Measurements from ENCODE around the gene NANS. TPM values are rescaled to one million over a fixed set of nuclear protein-coding genes. Genes with fewer than 3 reads are reported as not detected.
"Not testable (repeated sequence)": the region's sequence is repeated elsewhere in the genome, so short reads cannot be mapped to it uniquely, and the experiment has no call there.

NANS gene
- total RNA-seq, 1 donor from 2014 or later: 33.4 TPM

GRCh38 chr9:98069551-98069950 is 13.0 kb downstream of the NANS start:
- intact Hi-C loops (cut with DNase I): no loop called here
- no peak for ATAC-seq (ENCODE audit: poor library complexity)
- DNase-seq: no peak

- ATAC-seq (ENCODE audit: poor library complexity) (no peak), DNase-seq (no peak)
- intact Hi-C loops (cut with DNase I): no loop called here
Observed at GRCh38 chr9:98070704-98071103, 14.2 kb downstream of the NANS start.

- DNase-seq (no peak), ATAC-seq (ENCODE audit: poor library complexity) (no peak)
- intact Hi-C loops (cut with DNase I): no loop called here
Observed at GRCh38 chr9:98071737-98072136, 15.2 kb downstream of the NANS start.

- peak; percentile 60 for DNase-seq
- intact Hi-C loops (cut with DNase I): no loop called here
- ATAC-seq (ENCODE audit: poor library complexity): peak; percentile 70
Observed at GRCh38 chr9:98074115-98074990, 17.8 kb downstream of the NANS start.

- DNase-seq: no peak
- peak; percentile 39 for ATAC-seq (ENCODE audit: poor library complexity)
- intact Hi-C loops (cut with DNase I): no loop called here
Observed at GRCh38 chr9:98075332-98075805, 18.8 kb downstream of the NANS start.

GRCh38 chr9:98076514-98076890 is 20.0 kb downstream of the NANS start:
- DNase-seq; intact Hi-C loops (cut with DNase I); ATAC-seq (ENCODE audit: poor library complexity): not testable (repeated sequence)

- ATAC-seq (ENCODE audit: poor library complexity) (no peak), DNase-seq (no peak)
- intact Hi-C loops (cut with DNase I): no loop called here
Observed at GRCh38 chr9:98078895-98079294, 22.4 kb downstream of the NANS start.

GRCh38 chr9:98080326-98080725 is 23.8 kb downstream of the NANS start:
- ATAC-seq (ENCODE audit: poor library complexity) (no peak), DNase-seq (no peak)
- intact Hi-C loops (cut with DNase I): no loop called here

- intact Hi-C loops (cut with DNase I): no loop called here
- ATAC-seq (ENCODE audit: poor library complexity) (no peak), DNase-seq (no peak)
Observed at GRCh38 chr9:98080780-98081179, 24.2 kb downstream of the NANS start.

- intact Hi-C loops (cut with DNase I): no loop called here
- DNase-seq: no peak
- ATAC-seq (ENCODE audit: poor library complexity): no peak
Observed at GRCh38 chr9:98081477-98082219, 25.1 kb downstream of the NANS start.

- DNase-seq: no peak
- intact Hi-C loops (cut with DNase I): no loop called here
- peak; percentile 61 for ATAC-seq (ENCODE audit: poor library complexity)
Observed at GRCh38 chr9:98083061-98083501, 26.5 kb downstream of the NANS start.

- intact Hi-C loops (cut with DNase I): no loop called here
- DNase-seq (no peak), ATAC-seq (ENCODE audit: poor library complexity) (no peak)
Observed at GRCh38 chr9:98083566-98084183, 27.1 kb downstream of the NANS start.

- DNase-seq: no peak
- ATAC-seq (ENCODE audit: poor library complexity): no peak
- intact Hi-C loops (cut with DNase I): no loop called here
Observed at GRCh38 chr9:98084396-98084795, 27.9 kb downstream of the NANS start.

GRCh38 chr9:98085058-98085457 is 28.5 kb downstream of the NANS start:
- DNase-seq (no peak), ATAC-seq (ENCODE audit: poor library complexity) (no peak)
- intact Hi-C loops (cut with DNase I): no loop called here

- intact Hi-C loops (cut with DNase I): no loop called here
- ATAC-seq (ENCODE audit: poor library complexity) (no peak), DNase-seq (no peak)
Observed at GRCh38 chr9:98085944-98086343, 29.4 kb downstream of the NANS start.

- intact Hi-C loops (cut with DNase I): no loop called here
- DNase-seq (no peak), ATAC-seq (ENCODE audit: poor library complexity) (no peak)
Observed at GRCh38 chr9:98086461-98086860, 29.9 kb downstream of the NANS start.

- DNase-seq: peak; percentile 58
- peak; percentile 67 for ATAC-seq (ENCODE audit: poor library complexity)
- intact Hi-C loops (cut with DNase I): no loop called here
Observed at GRCh38 chr9:98087420-98088354, 31.2 kb downstream of the NANS start.

GRCh38 chr9:98090674-98091073 is 34.1 kb downstream of the NANS start:
- ATAC-seq (ENCODE audit: poor library complexity); DNase-seq; intact Hi-C loops (cut with DNase I): not testable (repeated sequence)

Measured in Right ventricle myocardium superior (tissue), 1 donor.